Chondrocyte (in vitro differentiated cells): ENCODE results near the gene ST6GALNAC4. TPM values are rescaled to one million over a fixed set of nuclear protein-coding genes. Genes with fewer than 3 reads are reported as not detected.
A peak's percentile ranks its signal among the peaks of the same experiment; 100 is the strongest.

ENCODE experiments used
- DNase-seq: peaks from one replicate; pipeline ENCODE4 v3.0.0; 2021; ENCODE audit warnings: mixed read lengths, low spot score
- H3K27ac Mint-ChIP-seq: one replicate; pipeline ENCODE4 v1.8.0; 2021; ENCODE audit warnings: mild to moderate bottlenecking, moderate library complexity, mixed read lengths; ENCODE audit not compliant: unreplicated experiment
- H3K27me3 Mint-ChIP-seq: 2 replicates; pipeline ENCODE4 v1.8.0; 2021; ENCODE audit warnings: low read depth, mixed read lengths
- H3K36me3 Mint-ChIP-seq: 2 replicates; pipeline ENCODE4 v1.8.0; 2021; ENCODE audit warnings: low read depth, mixed read lengths
- H3K4me1 Mint-ChIP-seq: 2 replicates; pipeline ENCODE4 v1.8.0; 2021; ENCODE audit warnings: low read depth, mild to moderate bottlenecking, mixed read lengths
- H3K4me3 Mint-ChIP-seq: one replicate; pipeline ENCODE4 v1.8.0; 2021; ENCODE audit warnings: mild to moderate bottlenecking, moderate library complexity, mixed read lengths; ENCODE audit not compliant: unreplicated experiment
- H3K9me3 Mint-ChIP-seq: 2 replicates; pipeline ENCODE4 v1.8.0; 2021; ENCODE audit warnings: low read depth, mixed read lengths
- total RNA-seq: library from RNA; stranded (reverse); gene quantifications from 3 replicates; pipeline ENCODE4 v1.2.1, GENCODE V29; 2021
- TF ChIP-seq, protein P1 (sequence below): fragments of 200-600 bp; sonication (generic); IDR thresholded peaks from 2 replicates; pipeline ENCODE4 v1.5.0; 2021; ENCODE audit warnings: antibody characterized with exemption, mild to moderate bottlenecking, moderate library complexity

The ST6GALNAC4 gene
- total RNA-seq, 1 donor from 2014 or later: 25.5 TPM

GRCh38 chr9:127887792-127888191, 29.0 kb downstream of the ST6GALNAC4 start:
- no peak for DNase-seq
- Mint-ChIP-seq H3K27me3 (no peaks in the 10 kb centered on the region), H3K27ac (no peak overlapping the region), H3K9me3 (no peaks in the 10 kb centered on the region), H3K4me3 (no peak overlapping the region), H3K36me3 (peaks cover 27% of the 10 kb centered on the region), H3K4me1 (peaks cover 29% of the 10 kb centered on the region)
- TF ChIP-seq, protein P1, sequence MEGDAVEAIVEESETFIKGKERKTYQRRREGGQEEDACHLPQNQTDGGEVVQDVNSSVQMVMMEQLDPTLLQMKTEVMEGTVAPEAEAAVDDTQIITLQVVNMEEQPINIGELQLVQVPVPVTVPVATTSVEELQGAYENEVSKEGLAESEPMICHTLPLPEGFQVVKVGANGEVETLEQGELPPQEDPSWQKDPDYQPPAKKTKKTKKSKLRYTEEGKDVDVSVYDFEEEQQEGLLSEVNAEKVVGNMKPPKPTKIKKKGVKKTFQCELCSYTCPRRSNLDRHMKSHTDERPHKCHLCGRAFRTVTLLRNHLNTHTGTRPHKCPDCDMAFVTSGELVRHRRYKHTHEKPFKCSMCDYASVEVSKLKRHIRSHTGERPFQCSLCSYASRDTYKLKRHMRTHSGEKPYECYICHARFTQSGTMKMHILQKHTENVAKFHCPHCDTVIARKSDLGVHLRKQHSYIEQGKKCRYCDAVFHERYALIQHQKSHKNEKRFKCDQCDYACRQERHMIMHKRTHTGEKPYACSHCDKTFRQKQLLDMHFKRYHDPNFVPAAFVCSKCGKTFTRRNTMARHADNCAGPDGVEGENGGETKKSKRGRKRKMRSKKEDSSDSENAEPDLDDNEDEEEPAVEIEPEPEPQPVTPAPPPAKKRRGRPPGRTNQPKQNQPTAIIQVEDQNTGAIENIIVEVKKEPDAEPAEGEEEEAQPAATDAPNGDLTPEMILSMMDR: peak; percentile 17

DNA sequence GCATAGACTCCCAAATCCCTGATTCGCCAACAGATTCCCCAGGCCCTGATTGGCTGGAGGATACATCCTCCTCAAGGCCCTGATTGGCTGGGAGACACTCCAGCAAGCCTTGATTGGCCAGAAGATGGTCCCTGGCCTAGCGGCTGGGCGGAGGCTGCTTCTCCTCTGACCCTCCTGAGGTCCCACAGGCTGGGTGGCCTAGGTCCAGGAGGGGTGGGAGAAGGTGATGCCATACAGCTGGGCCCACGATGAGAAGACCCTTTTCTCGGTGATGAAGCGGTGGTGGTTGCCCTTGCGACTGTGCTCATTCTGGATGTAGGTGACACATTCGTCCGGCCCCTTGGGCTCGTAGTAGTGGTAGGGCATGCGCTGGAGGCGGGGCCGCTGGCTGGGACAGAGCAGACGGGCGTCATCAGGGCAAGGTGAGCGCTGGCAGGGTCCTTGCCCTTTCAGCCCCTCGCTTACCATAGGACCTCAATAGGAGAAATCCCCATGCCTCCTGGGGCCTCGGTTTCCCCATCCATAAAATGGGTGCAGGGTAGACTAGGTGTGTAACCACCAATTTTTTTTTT, 30.4 kb downstream of the ST6GALNAC4 start:
- H3K27ac Mint-ChIP-seq: no peak overlapping the region
- no peak overlapping the region for H3K4me3 Mint-ChIP-seq
- no peaks in the 10 kb centered on the region for H3K9me3 Mint-ChIP-seq
- no peaks in the 10 kb centered on the region for H3K27me3 Mint-ChIP-seq
- peaks cover 23% of the 10 kb centered on the region for H3K36me3 Mint-ChIP-seq
- peak; percentile 79 for DNase-seq
- TF ChIP-seq, protein P1: no peak
- peaks cover 24% of the 10 kb centered on the region for H3K4me1 Mint-ChIP-seq

GRCh38 chr9:127885508-127886281, 31.1 kb downstream of the ST6GALNAC4 start:
- H3K27ac Mint-ChIP-seq: peak overlapping the region; percentile 87
- H3K9me3 Mint-ChIP-seq: no peaks in the 10 kb centered on the region
- H3K4me3 Mint-ChIP-seq: no peak overlapping the region
- TF ChIP-seq, protein P1: no peak
- peaks cover 24% of the 10 kb centered on the region for H3K4me1 Mint-ChIP-seq
- no peak for DNase-seq
- H3K36me3 Mint-ChIP-seq: peaks cover 21% of the 10 kb centered on the region
- H3K27me3 Mint-ChIP-seq: no peaks in the 10 kb centered on the region

DNA sequence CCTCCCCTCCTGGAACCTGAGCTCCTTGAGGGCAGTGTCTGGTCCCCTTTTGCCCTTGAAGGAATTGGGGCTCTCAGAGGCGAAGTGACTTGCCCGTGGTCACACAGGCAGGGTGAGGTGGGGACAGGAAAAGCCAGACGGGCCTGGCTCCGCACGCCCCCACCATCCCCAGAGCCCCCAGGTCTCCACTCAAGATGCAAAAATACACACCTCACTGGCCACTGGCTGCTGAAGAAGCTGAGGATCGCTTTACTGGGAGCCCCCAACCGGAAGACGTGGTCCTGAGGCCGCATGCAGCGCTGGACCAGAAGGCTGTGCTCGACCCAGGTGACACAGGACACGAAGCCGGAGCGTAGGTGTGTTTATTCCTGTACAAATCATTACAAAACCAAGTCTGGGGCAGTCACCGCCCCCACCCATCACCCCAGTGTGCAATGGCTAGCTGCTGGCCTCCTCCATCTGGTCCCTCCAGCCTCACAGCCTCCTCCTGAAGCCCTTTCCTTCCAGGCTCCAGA, 31.8 kb downstream of the ST6GALNAC4 start:
- H3K27me3 Mint-ChIP-seq: no peaks in the 10 kb centered on the region
- TF ChIP-seq, protein P1: no peak
- H3K9me3 Mint-ChIP-seq: no peaks in the 10 kb centered on the region
- H3K4me3 Mint-ChIP-seq: no peak overlapping the region
- peaks cover 17% of the 10 kb centered on the region for H3K36me3 Mint-ChIP-seq
- peak; percentile 60 for DNase-seq
- peaks cover 24% of the 10 kb centered on the region for H3K4me1 Mint-ChIP-seq
- H3K27ac Mint-ChIP-seq: peak overlapping the region; percentile 87

- peaks cover 15% of the 10 kb centered on the region for H3K36me3 Mint-ChIP-seq
- TF ChIP-seq, protein P1: no peak
- no peaks in the 10 kb centered on the region for H3K9me3 Mint-ChIP-seq
- peak; percentile 82 for DNase-seq
- H3K27ac Mint-ChIP-seq: peak overlapping the region; percentile 87
- H3K4me3 Mint-ChIP-seq: no peak overlapping the region
- no peaks in the 10 kb centered on the region for H3K27me3 Mint-ChIP-seq
- peaks cover 24% of the 10 kb centered on the region for H3K4me1 Mint-ChIP-seq
Measured at GRCh38 chr9:127884427-127884911, 32.4 kb downstream of the ST6GALNAC4 start.
